ENCODE data around the gene PHACTR3.

The PHACTR3 gene

DNA sequence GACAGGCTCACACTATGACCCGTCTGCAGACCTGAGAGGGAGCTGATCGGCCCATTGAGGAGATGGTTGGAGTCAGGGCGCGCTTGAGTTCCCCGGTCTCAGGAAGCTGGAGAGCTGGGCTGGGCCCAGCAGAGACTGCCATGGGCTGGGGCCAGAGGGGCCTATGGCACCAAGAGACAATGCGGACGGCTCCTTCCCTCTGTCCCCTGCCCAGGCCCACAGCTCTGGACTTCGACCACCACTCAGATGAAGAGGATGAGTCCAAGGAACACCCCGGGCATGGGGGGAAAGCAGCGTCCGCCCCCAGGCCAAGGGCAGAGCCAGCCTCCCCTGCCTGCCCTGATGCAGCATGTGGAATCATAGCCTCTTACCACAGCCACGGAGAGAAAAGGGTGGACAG is 40.2 kb upstream of the PHACTR3 start:
- no peak for TF ChIP-seq ZFX (IDR thresholded peaks at IDR 0.05)
- TF ChIP-seq, protein P1, sequence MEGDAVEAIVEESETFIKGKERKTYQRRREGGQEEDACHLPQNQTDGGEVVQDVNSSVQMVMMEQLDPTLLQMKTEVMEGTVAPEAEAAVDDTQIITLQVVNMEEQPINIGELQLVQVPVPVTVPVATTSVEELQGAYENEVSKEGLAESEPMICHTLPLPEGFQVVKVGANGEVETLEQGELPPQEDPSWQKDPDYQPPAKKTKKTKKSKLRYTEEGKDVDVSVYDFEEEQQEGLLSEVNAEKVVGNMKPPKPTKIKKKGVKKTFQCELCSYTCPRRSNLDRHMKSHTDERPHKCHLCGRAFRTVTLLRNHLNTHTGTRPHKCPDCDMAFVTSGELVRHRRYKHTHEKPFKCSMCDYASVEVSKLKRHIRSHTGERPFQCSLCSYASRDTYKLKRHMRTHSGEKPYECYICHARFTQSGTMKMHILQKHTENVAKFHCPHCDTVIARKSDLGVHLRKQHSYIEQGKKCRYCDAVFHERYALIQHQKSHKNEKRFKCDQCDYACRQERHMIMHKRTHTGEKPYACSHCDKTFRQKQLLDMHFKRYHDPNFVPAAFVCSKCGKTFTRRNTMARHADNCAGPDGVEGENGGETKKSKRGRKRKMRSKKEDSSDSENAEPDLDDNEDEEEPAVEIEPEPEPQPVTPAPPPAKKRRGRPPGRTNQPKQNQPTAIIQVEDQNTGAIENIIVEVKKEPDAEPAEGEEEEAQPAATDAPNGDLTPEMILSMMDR (conservative IDR thresholded peaks at IDR 0.05) = no peak
- no peak overlapping the region for H3K27ac ChIP-seq

DNA sequence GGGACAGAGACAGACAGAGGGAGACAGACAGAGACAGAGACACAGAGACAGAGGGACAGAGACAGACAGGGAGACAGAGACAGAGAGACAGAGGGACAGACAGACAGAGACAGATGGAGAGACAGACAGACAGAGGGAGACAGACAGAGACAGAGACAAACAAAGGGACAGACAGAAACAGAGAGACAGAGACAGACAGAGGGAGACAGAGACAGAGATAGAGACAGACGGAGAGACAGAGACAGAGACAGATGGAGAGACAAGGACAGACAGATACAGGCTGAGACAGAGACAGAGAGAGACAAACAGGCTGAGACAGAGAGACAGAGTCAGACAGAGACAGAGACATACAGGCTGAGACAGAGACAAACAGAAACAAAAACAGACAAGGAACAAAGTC is 39.4 kb upstream of the PHACTR3 start:
- TF ChIP-seq, protein P1 (conservative IDR thresholded peaks at IDR 0.05) = no peak
- TF ChIP-seq ZFX (IDR thresholded peaks at IDR 0.05) = no peak
- no peak overlapping the region for H3K27ac ChIP-seq

DNA sequence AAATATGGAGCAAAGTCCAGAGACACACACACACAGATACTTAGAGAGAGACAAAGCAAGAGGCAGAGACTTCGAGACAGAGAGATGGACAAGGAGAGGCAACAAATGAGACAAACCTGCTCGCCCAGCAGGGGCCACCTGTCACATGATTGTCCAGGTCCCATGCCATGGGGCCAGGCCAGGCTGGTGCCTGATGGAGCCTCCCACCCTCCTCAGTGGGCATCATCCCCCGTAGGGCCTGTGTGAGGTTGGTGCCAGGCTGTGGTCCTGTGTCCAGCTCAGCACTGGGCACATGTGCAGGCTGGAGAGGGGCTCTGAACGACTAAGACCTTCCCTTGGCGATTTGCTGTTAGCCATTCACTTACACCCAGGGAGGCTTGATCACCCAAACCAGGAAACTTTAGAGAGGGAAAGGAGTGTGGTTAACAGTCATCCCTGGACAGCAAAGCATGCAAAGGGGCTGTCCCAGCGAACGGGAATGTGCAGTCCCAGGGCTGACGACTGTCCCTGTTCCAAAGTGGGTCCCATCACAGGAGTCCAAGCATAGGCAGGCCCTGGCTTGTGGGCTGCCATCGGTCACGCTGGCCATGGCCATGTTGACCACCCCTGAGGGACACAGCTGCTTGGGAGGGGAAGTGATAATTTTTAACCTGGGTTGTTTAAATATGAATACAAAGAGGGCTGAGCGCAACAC is 38.4 kb upstream of the PHACTR3 start:
- H3K27ac ChIP-seq = no peak overlapping the region
- TF ChIP-seq ZFX (IDR thresholded peaks at IDR 0.05) = no peak
- TF ChIP-seq, protein P1 (conservative IDR thresholded peaks at IDR 0.05) = no peak

DNA sequence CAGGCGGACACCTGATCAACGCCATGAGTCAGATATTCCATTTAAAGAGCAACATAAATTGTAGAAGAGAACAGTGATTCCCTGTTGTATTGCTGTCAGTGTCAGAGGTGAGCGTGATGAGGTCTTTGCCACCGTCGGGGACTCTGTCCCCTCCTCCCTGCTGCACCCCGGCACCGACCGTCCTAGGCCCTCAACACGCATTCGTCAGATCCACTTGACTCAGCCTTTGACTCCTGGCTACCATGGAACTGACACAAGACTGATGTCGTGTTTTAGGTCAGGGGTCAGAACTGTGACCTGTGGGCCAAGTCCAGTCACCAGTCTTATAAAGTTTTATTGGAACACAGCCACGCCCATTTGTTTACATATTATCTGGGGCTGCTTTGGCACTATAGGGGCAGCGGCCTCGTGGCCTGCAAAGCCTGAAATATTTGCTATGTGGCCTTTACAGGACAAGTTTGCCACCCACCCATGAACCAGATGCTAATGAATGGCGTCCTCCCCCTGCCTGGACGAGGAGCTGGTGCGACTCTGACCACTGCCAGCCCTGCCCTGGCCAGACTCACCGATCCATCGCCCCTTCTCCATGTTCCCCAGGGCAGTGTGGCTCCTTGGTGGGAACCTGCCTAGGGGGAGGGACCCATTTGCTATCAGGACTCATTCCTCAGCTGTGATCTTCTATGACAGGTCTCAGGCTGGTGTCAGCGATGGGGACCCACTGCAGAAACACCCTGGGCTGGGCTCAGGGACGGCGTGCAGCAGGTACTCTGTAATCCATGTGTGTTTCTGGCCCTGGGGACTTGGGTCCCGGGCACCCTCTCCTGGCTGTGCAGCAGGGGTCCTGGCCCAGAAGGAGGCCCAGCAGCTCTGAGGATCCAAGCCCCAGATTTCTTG is 37.5 kb upstream of the PHACTR3 start:
- no peak for TF ChIP-seq ZFX (IDR thresholded peaks at IDR 0.05)

DNA sequence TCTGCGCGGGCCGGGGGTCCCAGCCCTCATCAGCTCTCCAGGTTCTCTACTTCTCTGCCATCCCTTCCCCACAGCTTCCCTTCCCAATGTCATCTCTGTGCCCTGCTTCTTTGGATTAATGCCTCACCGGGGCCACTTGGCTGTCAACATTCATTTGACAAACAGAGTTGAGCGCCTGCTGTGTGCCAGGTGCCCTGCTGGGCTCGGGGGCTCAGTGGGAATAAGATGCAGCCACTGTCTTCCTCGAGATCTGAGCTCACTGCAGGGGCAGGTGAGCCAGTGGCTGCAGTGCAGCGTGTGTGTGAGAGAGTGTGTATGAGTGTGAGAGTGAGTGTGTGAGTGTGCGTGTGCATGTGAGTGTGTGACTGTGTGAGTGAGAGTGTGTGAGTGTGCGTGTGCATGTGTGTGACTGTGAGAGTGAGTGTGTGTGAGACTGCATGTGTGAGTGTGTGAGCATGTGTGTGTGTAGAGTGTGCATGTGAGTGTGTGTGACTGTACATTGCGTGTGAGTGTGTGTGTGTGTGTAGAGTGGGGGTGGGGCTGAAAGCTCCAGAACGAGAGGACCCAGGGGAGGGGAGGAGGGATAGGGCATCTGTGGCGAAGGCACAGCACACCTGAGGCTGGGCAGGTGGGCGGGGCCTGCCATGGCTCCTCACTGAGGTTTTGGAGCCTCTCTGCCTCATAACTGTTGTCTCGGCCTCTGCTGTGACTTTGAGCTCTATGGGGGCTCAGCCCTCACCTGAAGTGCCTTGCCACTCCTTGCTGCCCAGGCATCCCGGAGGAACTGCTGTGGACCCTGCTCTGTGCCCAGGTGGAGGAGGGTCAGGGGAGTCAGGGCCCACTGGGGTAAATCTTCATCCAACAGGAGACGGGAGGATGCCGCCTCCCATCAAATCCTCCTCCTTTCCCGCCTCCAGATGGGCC is 36.5 kb upstream of the PHACTR3 start:
- H3K27ac ChIP-seq = no peak overlapping the region
- no peak for TF ChIP-seq ZFX (IDR thresholded peaks at IDR 0.05)
- TF ChIP-seq, protein P1 (conservative IDR thresholded peaks at IDR 0.05) = no peak

More for the DNA sequence above, 37.5 kb upstream of the PHACTR3 start:
- no peak overlapping the region for H3K27ac ChIP-seq

DNA sequence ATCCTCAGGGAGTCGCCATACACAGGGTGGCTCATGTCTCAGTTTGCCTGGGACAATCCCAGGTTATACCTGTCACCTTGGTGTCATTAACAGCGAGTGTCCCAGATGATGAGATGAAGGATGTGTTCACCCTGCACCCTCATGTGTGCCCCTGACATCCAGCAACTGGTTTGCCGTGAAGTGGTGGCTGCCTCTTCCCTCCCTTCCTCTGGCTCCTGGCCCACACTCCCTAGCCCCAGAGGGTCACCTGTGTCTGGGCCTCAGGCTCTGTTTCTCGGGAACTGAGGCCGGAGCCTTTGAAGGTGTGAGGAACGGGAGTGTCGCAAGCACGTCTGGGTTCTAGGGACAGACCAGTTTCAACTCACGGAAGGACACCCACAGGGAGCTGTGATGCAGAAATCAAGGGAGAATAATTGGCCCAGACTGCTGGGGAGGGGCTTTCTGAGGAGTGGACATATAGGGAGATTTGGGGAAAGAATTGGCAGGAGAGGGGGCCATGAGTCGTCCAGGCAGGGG is 35.8 kb upstream of the PHACTR3 start:
- TF ChIP-seq, protein P1 (conservative IDR thresholded peaks at IDR 0.05) = no peak
- no peak for TF ChIP-seq ZFX (IDR thresholded peaks at IDR 0.05)
- no peak overlapping the region for H3K27ac ChIP-seq

DNA sequence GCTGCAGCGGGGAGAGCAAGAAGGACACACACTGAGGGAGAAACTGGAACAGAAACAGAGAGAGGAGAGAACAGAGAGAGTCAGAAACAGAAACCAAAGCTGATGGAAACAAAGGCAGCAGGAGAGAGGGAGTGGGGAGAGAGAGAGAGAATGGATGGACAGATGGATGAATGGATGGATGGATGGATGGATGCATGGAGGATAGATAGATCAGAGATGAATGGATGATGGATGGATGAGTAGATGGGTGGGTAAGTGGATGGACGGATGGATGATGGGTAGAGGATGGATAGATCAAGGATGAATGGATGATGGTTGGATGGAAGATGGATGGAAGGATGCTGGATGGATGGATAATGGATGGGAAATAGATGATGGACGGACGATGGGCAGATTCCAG is 35.0 kb upstream of the PHACTR3 start:
- TF ChIP-seq, protein P1 (conservative IDR thresholded peaks at IDR 0.05) = no peak
- no peak for TF ChIP-seq ZFX (IDR thresholded peaks at IDR 0.05)
- no peak overlapping the region for H3K27ac ChIP-seq

Data from C4-2B (cell line).